Measurements from ENCODE around the gene CCNL1.
A peak's percentile ranks its signal among the peaks of the same experiment; 100 is the strongest.

CCNL1 gene

GRCh38 chr3:157119369-157119951 is 40.5 kb downstream of the CCNL1 start:
- Histone ChIP-seq H3K27ac (ENCODE audit: low read depth, low read length) (no peak overlapping the region), H3K4me3 (ENCODE audit: low read depth in 1 of 2, low read length in 2 of 2) (no peak overlapping the region), H3K27me3 (ENCODE audit: control insufficient read depth in 1 of 2, insufficient read depth in 2 of 2, low read length in 2 of 2) (no peaks in the 10 kb centered on the region), H3K9ac (ENCODE audit: low read length) (no peak overlapping the region), H3K9me3 (ENCODE audit: low read length) (no peaks in the 10 kb centered on the region), H3K36me3 (ENCODE audit: insufficient read depth, low read length) (no peaks in the 10 kb centered on the region), H3K4me1 (ENCODE audit: insufficient read depth, low read length) (no peaks in the 10 kb centered on the region)

- no peaks in the 10 kb centered on the region for H3K36me3 ChIP-seq (ENCODE audit: insufficient read depth, low read length)
- H3K4me3 ChIP-seq (ENCODE audit: low read depth in 1 of 2, low read length in 2 of 2) = no peak overlapping the region
- H3K4me1 ChIP-seq (ENCODE audit: insufficient read depth, low read length) = no peaks in the 10 kb centered on the region
- no peak overlapping the region for H3K9ac ChIP-seq (ENCODE audit: low read length)
- no peaks in the 10 kb centered on the region for H3K9me3 ChIP-seq (ENCODE audit: low read length)
- H3K27me3 ChIP-seq (ENCODE audit: control insufficient read depth in 1 of 2, insufficient read depth in 2 of 2, low read length in 2 of 2) = no peaks in the 10 kb centered on the region
- H3K27ac ChIP-seq (ENCODE audit: low read depth, low read length) = no peak overlapping the region
These were observed 41.9 kb downstream of the CCNL1 start for GRCh38 chr3:157117875-157118654.

GRCh38 chr3:157117206-157117605 is 42.7 kb downstream of the CCNL1 start:
- Histone ChIP-seq H3K9ac (ENCODE audit: low read length) (no peak overlapping the region), H3K36me3 (ENCODE audit: insufficient read depth, low read length) (no peaks in the 10 kb centered on the region), H3K9me3 (ENCODE audit: low read length) (no peaks in the 10 kb centered on the region), H3K27me3 (ENCODE audit: control insufficient read depth in 1 of 2, insufficient read depth in 2 of 2, low read length in 2 of 2) (no peaks in the 10 kb centered on the region), H3K27ac (ENCODE audit: low read depth, low read length) (no peak overlapping the region), H3K4me3 (ENCODE audit: low read depth in 1 of 2, low read length in 2 of 2) (no peak overlapping the region), H3K4me1 (ENCODE audit: insufficient read depth, low read length) (no peaks in the 10 kb centered on the region)

GRCh38 chr3:157116017-157116416 is 43.9 kb downstream of the CCNL1 start:
- Histone ChIP-seq H3K27me3 (ENCODE audit: control insufficient read depth in 1 of 2, insufficient read depth in 2 of 2, low read length in 2 of 2) (no peaks in the 10 kb centered on the region), H3K9me3 (ENCODE audit: low read length) (no peaks in the 10 kb centered on the region), H3K27ac (ENCODE audit: low read depth, low read length) (no peak overlapping the region), H3K36me3 (ENCODE audit: insufficient read depth, low read length) (no peaks in the 10 kb centered on the region), H3K9ac (ENCODE audit: low read length) (no peak overlapping the region), H3K4me1 (ENCODE audit: insufficient read depth, low read length) (peaks cover 4% of the 10 kb centered on the region), H3K4me3 (ENCODE audit: low read depth in 1 of 2, low read length in 2 of 2) (no peak overlapping the region)

GRCh38 chr3:157115069-157116006 is 44.6 kb downstream of the CCNL1 start:
- Histone ChIP-seq H3K27ac (ENCODE audit: low read depth, low read length) (no peak overlapping the region), H3K27me3 (ENCODE audit: control insufficient read depth in 1 of 2, insufficient read depth in 2 of 2, low read length in 2 of 2) (no peaks in the 10 kb centered on the region), H3K36me3 (ENCODE audit: insufficient read depth, low read length) (no peaks in the 10 kb centered on the region), H3K4me3 (ENCODE audit: low read depth in 1 of 2, low read length in 2 of 2) (no peak overlapping the region), H3K9me3 (ENCODE audit: low read length) (no peaks in the 10 kb centered on the region), H3K9ac (ENCODE audit: low read length) (no peak overlapping the region), H3K4me1 (ENCODE audit: insufficient read depth, low read length) (peaks cover 10% of the 10 kb centered on the region)

GRCh38 chr3:157113832-157114505 is 46.0 kb downstream of the CCNL1 start:
- no peak overlapping the region for H3K27ac ChIP-seq (ENCODE audit: low read depth, low read length)
- no peaks in the 10 kb centered on the region for H3K9me3 ChIP-seq (ENCODE audit: low read length)
- H3K36me3 ChIP-seq (ENCODE audit: insufficient read depth, low read length) = no peaks in the 10 kb centered on the region
- peaks cover 22% of the 10 kb centered on the region for H3K4me1 ChIP-seq (ENCODE audit: insufficient read depth, low read length)
- H3K4me3 ChIP-seq (ENCODE audit: low read depth in 1 of 2, low read length in 2 of 2) = no peak overlapping the region
- H3K27me3 ChIP-seq (ENCODE audit: control insufficient read depth in 1 of 2, insufficient read depth in 2 of 2, low read length in 2 of 2) = no peaks in the 10 kb centered on the region
- H3K9ac ChIP-seq (ENCODE audit: low read length) = no peak overlapping the region

- Histone ChIP-seq H3K27me3 (ENCODE audit: control insufficient read depth in 1 of 2, insufficient read depth in 2 of 2, low read length in 2 of 2) (no peaks in the 10 kb centered on the region), H3K9ac (ENCODE audit: low read length) (no peak overlapping the region), H3K27ac (ENCODE audit: low read depth, low read length) (no peak overlapping the region), H3K36me3 (ENCODE audit: insufficient read depth, low read length) (no peaks in the 10 kb centered on the region), H3K9me3 (ENCODE audit: low read length) (no peaks in the 10 kb centered on the region), H3K4me1 (ENCODE audit: insufficient read depth, low read length) (peaks cover 36% of the 10 kb centered on the region), H3K4me3 (ENCODE audit: low read depth in 1 of 2, low read length in 2 of 2) (no peak overlapping the region)
These were observed 47.4 kb downstream of the CCNL1 start for GRCh38 chr3:157112536-157112935.

- H3K27ac ChIP-seq (ENCODE audit: low read depth, low read length) = peak overlapping the region; percentile 53
- peaks cover 47% of the 10 kb centered on the region for H3K4me1 ChIP-seq (ENCODE audit: insufficient read depth, low read length)
- no peaks in the 10 kb centered on the region for H3K9me3 ChIP-seq (ENCODE audit: low read length)
- no peaks in the 10 kb centered on the region for H3K36me3 ChIP-seq (ENCODE audit: insufficient read depth, low read length)
- no peak overlapping the region for H3K4me3 ChIP-seq (ENCODE audit: low read depth in 1 of 2, low read length in 2 of 2)
- H3K27me3 ChIP-seq (ENCODE audit: control insufficient read depth in 1 of 2, insufficient read depth in 2 of 2, low read length in 2 of 2) = no peaks in the 10 kb centered on the region
- H3K9ac ChIP-seq (ENCODE audit: low read length) = no peak overlapping the region
These were observed 48.4 kb downstream of the CCNL1 start for GRCh38 chr3:157111518-157111917.

GRCh38 chr3:157110761-157111278 is 49.1 kb downstream of the CCNL1 start:
- H3K9ac ChIP-seq (ENCODE audit: low read length) = no peak overlapping the region
- no peaks in the 10 kb centered on the region for H3K27me3 ChIP-seq (ENCODE audit: control insufficient read depth in 1 of 2, insufficient read depth in 2 of 2, low read length in 2 of 2)
- peak overlapping the region; percentile 53 for H3K27ac ChIP-seq (ENCODE audit: low read depth, low read length)
- peaks cover 54% of the 10 kb centered on the region for H3K4me1 ChIP-seq (ENCODE audit: insufficient read depth, low read length)
- H3K4me3 ChIP-seq (ENCODE audit: low read depth in 1 of 2, low read length in 2 of 2) = no peak overlapping the region
- no peaks in the 10 kb centered on the region for H3K36me3 ChIP-seq (ENCODE audit: insufficient read depth, low read length)
- H3K9me3 ChIP-seq (ENCODE audit: low read length) = no peaks in the 10 kb centered on the region

GRCh38 chr3:157109267-157110141 is 50.4 kb downstream of the CCNL1 start:
- H3K4me1 ChIP-seq (ENCODE audit: insufficient read depth, low read length) = peaks cover 67% of the 10 kb centered on the region
- H3K36me3 ChIP-seq (ENCODE audit: insufficient read depth, low read length) = no peaks in the 10 kb centered on the region
- H3K27me3 ChIP-seq (ENCODE audit: control insufficient read depth in 1 of 2, insufficient read depth in 2 of 2, low read length in 2 of 2) = no peaks in the 10 kb centered on the region
- no peak overlapping the region for H3K9ac ChIP-seq (ENCODE audit: low read length)
- H3K27ac ChIP-seq (ENCODE audit: low read depth, low read length) = peak overlapping the region; percentile 28
- no peaks in the 10 kb centered on the region for H3K9me3 ChIP-seq (ENCODE audit: low read length)
- H3K4me3 ChIP-seq (ENCODE audit: low read depth in 1 of 2, low read length in 2 of 2) = no peak overlapping the region

Data from muscle layer of colon (tissue), 2 donors.